ENCODE results near the gene MAPK11. TPM values are rescaled to one million over a fixed set of nuclear protein-coding genes. Genes with fewer than 3 reads are reported as not detected.

Gene MAPK11
- total RNA-seq, 4 donors from 2014 or later, result 2.4 to 5.7 (median 3.5) TPM

DNA sequence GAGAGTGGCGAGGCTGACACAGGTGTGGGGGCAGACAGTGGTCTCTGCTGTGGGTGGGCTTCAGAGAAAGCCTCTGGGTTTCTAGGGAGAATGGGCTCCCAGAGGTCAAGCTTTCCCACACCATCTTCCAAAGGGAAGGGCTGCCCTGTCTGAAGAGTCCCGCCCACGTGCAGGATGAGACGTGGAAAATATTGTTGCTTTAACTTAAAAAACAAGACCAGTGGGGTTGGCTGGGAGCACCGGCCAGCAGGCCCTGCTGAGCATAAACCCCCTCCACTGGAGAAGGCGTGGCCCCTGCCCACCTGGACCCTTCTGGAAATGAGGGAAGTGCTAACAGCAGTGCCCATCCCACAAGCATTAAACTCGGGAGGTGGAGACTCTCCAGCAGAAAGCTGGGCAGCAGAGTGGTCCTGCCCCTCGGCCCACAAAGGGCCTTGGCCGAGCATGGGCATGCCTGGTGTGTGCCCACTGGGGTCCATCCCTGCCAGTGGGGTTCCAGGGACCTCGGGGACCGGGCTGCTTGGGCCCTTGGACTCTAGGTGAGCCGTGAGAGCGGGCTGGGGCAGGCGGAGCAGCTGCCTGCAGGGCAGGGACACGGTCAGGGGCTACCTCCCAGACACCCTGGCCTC lies 54.0 kb downstream of the MAPK11 start:
- Histone ChIP-seq H3K36me3 (peaks cover 36 to 98% (median 57%) of the 10 kb centered on the region in 3 donors), H3K27ac (no peak overlapping the region), H3K4me1 (peaks cover 0 to 11% (median 4%) of the 10 kb centered on the region in 3 donors), H3K27me3 (no peaks in the 10 kb centered on the region), H3K4me3 (no peak overlapping the region), H3K9me3 (no peaks in the 10 kb centered on the region)
- intact Hi-C loops (cut with DNase I), result loop anchor here (10.0 kb wide), 1 partner anchor 291 kb away; no protein-coding TSS in a partner anchor
- no peak for TF ChIP-seq POLR2A (IDR thresholded peaks at IDR 0.05)
- TF ChIP-seq, protein P1, sequence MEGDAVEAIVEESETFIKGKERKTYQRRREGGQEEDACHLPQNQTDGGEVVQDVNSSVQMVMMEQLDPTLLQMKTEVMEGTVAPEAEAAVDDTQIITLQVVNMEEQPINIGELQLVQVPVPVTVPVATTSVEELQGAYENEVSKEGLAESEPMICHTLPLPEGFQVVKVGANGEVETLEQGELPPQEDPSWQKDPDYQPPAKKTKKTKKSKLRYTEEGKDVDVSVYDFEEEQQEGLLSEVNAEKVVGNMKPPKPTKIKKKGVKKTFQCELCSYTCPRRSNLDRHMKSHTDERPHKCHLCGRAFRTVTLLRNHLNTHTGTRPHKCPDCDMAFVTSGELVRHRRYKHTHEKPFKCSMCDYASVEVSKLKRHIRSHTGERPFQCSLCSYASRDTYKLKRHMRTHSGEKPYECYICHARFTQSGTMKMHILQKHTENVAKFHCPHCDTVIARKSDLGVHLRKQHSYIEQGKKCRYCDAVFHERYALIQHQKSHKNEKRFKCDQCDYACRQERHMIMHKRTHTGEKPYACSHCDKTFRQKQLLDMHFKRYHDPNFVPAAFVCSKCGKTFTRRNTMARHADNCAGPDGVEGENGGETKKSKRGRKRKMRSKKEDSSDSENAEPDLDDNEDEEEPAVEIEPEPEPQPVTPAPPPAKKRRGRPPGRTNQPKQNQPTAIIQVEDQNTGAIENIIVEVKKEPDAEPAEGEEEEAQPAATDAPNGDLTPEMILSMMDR (IDR thresholded peaks at IDR 0.05), result no peak
- no peak for DNase-seq
- 61 to 73% methylated on average over 2 to 3 of the region's 15 CpGs for WGBS, 2 donors

DNA sequence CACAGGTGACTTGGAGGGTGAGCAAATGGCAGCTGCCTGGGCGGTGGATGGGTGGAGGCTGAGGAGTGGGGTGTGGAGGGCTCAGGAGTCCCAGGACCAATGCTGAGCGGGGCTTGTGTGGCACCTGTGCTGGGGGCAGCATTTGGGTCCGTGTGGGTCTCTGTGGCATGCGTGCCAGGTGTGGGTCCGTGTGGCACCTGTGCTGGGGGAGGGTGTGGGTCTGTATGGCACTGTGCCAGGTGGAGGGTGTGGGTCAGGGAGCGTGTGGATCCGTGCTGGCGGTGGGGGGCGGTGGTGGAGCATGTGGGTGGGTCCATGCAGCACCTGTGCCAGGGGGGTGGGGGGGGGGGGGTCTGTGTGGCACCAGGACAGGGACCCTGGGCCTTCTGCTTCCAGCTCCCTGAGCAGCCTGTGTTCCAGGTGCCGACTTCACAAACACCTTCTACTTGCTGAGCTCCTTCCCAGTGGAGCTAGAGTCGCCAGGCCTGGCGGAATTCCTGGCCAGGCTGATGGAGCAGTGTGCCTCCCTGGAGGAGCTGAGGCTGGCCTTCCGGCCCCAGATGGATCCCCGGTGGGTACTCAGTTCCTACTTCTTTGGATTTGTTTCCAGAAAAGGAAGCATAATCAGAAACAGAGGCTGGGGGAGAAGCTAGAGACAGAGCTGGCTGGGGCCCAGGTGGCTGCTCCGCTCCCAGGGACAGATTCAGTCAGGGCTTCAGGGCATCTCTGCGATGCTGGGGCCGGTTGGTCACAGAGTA lies 54.7 kb downstream of the MAPK11 start:
- intact Hi-C loops (cut with DNase I), result loop anchor here (10.0 kb wide), 1 partner anchor 291 kb away; no protein-coding TSS in a partner anchor
- no peaks in the 10 kb centered on the region for H3K9me3 ChIP-seq
- peaks cover 37 to 98% (median 59%) of the 10 kb centered on the region in 3 donors for H3K36me3 ChIP-seq
- no peak for DNase-seq
- no peak for TF ChIP-seq POLR2A (IDR thresholded peaks at IDR 0.05)
- TF ChIP-seq, protein P1 (IDR thresholded peaks at IDR 0.05), result no peak
- no peak overlapping the region for H3K27ac ChIP-seq
- H3K27me3 ChIP-seq, result no peaks in the 10 kb centered on the region
- no peak overlapping the region for H3K4me3 ChIP-seq
- H3K4me1 ChIP-seq, result peaks cover 0 to 15% (median 4%) of the 10 kb centered on the region in 3 donors
- WGBS, 2 donors, result 56 to 92% methylated on average over 2 to 10 of the region's 17 CpGs

Other genes with a start within 250 kb of the MAPK11 start
- not detected for gene TTLL8, start 212.1 kb downstream of the MAPK11 start, total RNA-seq
- gene MLC1, start 185.0 kb downstream of the MAPK11 start, total RNA-seq, result under 1 TPM in 2 of 4 donors, not detected in 2; under 0.01 to 0.70 TPM
- under 1 TPM in 3 of 4 donors, not detected in 1; 0.06 to 0.57 (median 0.13) TPM for gene MOV10L1, start 180.4 kb downstream of the MAPK11 start, total RNA-seq
- 1 to 10 TPM; 1.6 to 4.5 (median 3.4) TPM for gene PANX2, start 99.6 kb downstream of the MAPK11 start, total RNA-seq
- gene TRABD, start 84.5 kb downstream of the MAPK11 start, total RNA-seq, result 10 to 100 TPM; 39.3 to 55.1 (median 45.8) TPM
- gene SELENOO, start 69.4 kb downstream of the MAPK11 start, total RNA-seq, result 10 to 100 TPM; 23.9 to 36.3 (median 27.0) TPM
- 10 to 100 TPM; 20.3 to 44.3 (median 32.2) TPM for gene TUBGCP6, start 25.4 kb downstream of the MAPK11 start, total RNA-seq
- gene HDAC10, start 19.1 kb downstream of the MAPK11 start, total RNA-seq, result 10 to 100 TPM; 18.2 to 46.3 (median 35.6) TPM
- 1 to 10 TPM in 3 of 4 donors, under 1 TPM in 1; 0.19 to 6.9 (median 2.3) TPM for gene MAPK12, start 8.7 kb downstream of the MAPK11 start, total RNA-seq
- gene PLXNB2, start 37.3 kb upstream of the MAPK11 start, total RNA-seq, result 100 to 1,000 TPM in 3 of 4 donors, 10 to 100 TPM in 1; 80.9 to 231 (median 129) TPM
- 1 to 10 TPM in 3 of 4 donors, under 1 TPM in 1; 0.88 to 3.6 (median 2.9) TPM for gene DENND6B, start 56.6 kb upstream of the MAPK11 start, total RNA-seq
- 10 to 100 TPM; 35.6 to 50.8 (median 45.6) TPM for gene PPP6R2, start 72.9 kb upstream of the MAPK11 start, total RNA-seq
- 10 to 100 TPM; 38.3 to 92.0 (median 63.4) TPM for gene SBF1, start 204.7 kb upstream of the MAPK11 start, total RNA-seq
- 1 to 10 TPM in 2 of 4 donors, under 1 TPM in 2; under 0.01 to 1.9 (median 0.89) TPM for gene ADM2, start 211.2 kb upstream of the MAPK11 start, total RNA-seq
- not detected for gene MIOX, start 216.5 kb upstream of the MAPK11 start, total RNA-seq
- gene LMF2, start 237.3 kb upstream of the MAPK11 start, total RNA-seq, result 10 to 100 TPM; 35.4 to 65.0 (median 46.2) TPM
- gene NCAPH2, start 237.8 kb upstream of the MAPK11 start, total RNA-seq, result 10 to 100 TPM; 30.2 to 42.6 (median 38.5) TPM

All from esophagus squamous epithelium (tissue), 5 donors.